Breast epithelium (tissue), 4 donors: ENCODE data around the gene ENKUR. TPM values are rescaled to one million over a fixed set of nuclear protein-coding genes. Genes with fewer than 3 reads are reported as not detected.

Experiments used
- DNase-seq, 2 donors: peaks; one replicate each; pipeline ENCODE4 v3.0.0-alpha.2; 2019; ENCODE audit warnings: low spot score in 2 of 2
- H3K27ac ChIP-seq, 2 donors: fragments of 200-600 bp; sonication (generic) in 1 of 2; one replicate each; pipeline ENCODE4 v1.5.1; 2016 to 2019; ENCODE audit warnings: mild to moderate bottlenecking in 1 of 2
- H3K27me3 ChIP-seq, 2 donors: fragments of 200-600 bp; sonication (generic) in 1 of 2; one replicate each; pipeline versions ENCODE4 v1.5.1 to v1.6.0; 2017 to 2019; ENCODE audit warnings: control low read depth in 1 of 2, mild to moderate bottlenecking in 1 of 2
- H3K36me3 ChIP-seq: fragments of 200-600 bp; one replicate; pipeline ENCODE4 v1.5.1; 2019
- H3K4me1 ChIP-seq, 2 donors: fragments of 200-600 bp; sonication (generic); one replicate each; pipeline ENCODE4 v1.5.1; 2016 to 2019; ENCODE audit warnings: control low read depth in 1 of 2
- H3K4me3 ChIP-seq, 3 donors: fragments of 200-600 bp; sonication (generic); 1 replicate in 2 of 3; 2 replicates in 1 of 3; pipeline ENCODE4 v1.5.1; 2016 to 2019; ENCODE audit warnings: mild to moderate bottlenecking in 3 of 3, moderate library complexity in 2 of 3
- H3K9me3 ChIP-seq, 2 donors: fragments of 200-600 bp; sonication (generic) in 1 of 2; one replicate each; pipeline ENCODE4 v1.5.1; 2016 to 2019; ENCODE audit warnings: control low read depth in 1 of 2
- POLR2A ChIP-seq: fragments of 450-650 bp; IDR thresholded peaks from one replicate; pipeline ENCODE4 v1.6.1; 2016; ENCODE audit warnings: antibody characterized with exemption, mild to moderate bottlenecking, moderate library complexity
- POLR2AphosphoS5 ChIP-seq, 3 donors: sonication (generic); formaldehyde crosslinking; IDR thresholded peaks; one replicate each; pipeline ENCODE4 v1.6.1; 2017; ENCODE audit warnings: antibody characterized with exemption in 3 of 3
- intact Hi-C: fragments of 100-400 bp; cut with DNase I; formaldehyde crosslinking; loops from one replicate; pipeline ENCODE4 v1.15.1; 2023; ENCODE audit warnings: low total_unique reads
- total RNA-seq, 3 donors: library from RNA; depleted of rRNA; stranded (reverse); fragments of >200 nt; gene quantifications; one replicate each; pipeline ENCODE4 v1.1.0, GENCODE V29; 2016
- TF ChIP-seq, protein P1 (sequence below), 3 donors: fragments of 450-650 bp; IDR thresholded peaks; one replicate each; pipeline ENCODE4 v1.5.1; 2016 to 2017; ENCODE audit warnings: antibody characterized with exemption in 3 of 3, mild to moderate bottlenecking in 3 of 3, moderate library complexity in 3 of 3

The ENKUR gene
- total RNA-seq, 3 donors from 2014 or later: not detected

DNA sequence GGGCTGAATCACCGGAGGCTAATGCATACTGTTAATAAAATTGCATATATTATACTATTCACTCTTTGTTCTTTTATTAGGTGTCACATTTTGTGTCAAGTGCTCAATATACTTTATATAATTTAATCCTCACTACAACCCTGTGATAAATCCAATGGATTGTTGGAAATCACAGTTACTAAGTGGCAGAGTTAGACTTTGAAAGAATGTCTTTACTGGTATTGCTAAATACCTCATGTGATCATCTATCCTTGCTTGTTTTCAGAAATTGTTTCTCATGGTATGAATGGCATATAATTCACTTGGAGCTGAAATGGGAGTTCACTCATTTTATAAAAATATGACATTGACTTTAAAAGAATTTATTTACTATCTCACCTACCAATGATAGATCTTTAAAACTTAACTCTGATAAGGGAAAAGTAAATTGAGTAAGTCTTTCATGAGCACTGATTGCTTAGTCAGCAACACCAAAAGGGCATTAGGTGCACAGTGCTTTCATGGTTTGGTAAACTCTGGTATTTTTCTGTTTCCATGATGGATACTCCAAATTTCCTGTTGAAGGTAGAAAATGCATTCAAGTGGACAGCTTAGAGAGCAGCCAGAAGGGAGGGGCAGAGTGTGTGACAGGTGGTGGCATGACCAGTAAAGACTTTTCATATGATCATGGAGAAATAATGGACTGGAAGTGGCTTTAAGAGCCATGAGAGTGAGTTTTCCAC lies 22.6 kb downstream of the ENKUR start:
- intact Hi-C loops: no loop called here
- no peaks in the 10 kb centered on the region for H3K36me3 ChIP-seq
- H3K9me3 ChIP-seq: no peaks in the 10 kb centered on the region
- no peak overlapping the region for H3K27ac ChIP-seq
- no peak overlapping the region for H3K4me3 ChIP-seq
- DNase-seq: no peak
- TF ChIP-seq POLR2AphosphoS5 (IDR thresholded peaks at IDR 0.05) (no peak), POLR2A (no peak)
- TF ChIP-seq, protein P1, sequence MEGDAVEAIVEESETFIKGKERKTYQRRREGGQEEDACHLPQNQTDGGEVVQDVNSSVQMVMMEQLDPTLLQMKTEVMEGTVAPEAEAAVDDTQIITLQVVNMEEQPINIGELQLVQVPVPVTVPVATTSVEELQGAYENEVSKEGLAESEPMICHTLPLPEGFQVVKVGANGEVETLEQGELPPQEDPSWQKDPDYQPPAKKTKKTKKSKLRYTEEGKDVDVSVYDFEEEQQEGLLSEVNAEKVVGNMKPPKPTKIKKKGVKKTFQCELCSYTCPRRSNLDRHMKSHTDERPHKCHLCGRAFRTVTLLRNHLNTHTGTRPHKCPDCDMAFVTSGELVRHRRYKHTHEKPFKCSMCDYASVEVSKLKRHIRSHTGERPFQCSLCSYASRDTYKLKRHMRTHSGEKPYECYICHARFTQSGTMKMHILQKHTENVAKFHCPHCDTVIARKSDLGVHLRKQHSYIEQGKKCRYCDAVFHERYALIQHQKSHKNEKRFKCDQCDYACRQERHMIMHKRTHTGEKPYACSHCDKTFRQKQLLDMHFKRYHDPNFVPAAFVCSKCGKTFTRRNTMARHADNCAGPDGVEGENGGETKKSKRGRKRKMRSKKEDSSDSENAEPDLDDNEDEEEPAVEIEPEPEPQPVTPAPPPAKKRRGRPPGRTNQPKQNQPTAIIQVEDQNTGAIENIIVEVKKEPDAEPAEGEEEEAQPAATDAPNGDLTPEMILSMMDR (IDR thresholded peaks at IDR 0.05): no peak
- no peaks in the 10 kb centered on the region for H3K4me1 ChIP-seq
- H3K27me3 ChIP-seq: no peaks in the 10 kb centered on the region

DNA sequence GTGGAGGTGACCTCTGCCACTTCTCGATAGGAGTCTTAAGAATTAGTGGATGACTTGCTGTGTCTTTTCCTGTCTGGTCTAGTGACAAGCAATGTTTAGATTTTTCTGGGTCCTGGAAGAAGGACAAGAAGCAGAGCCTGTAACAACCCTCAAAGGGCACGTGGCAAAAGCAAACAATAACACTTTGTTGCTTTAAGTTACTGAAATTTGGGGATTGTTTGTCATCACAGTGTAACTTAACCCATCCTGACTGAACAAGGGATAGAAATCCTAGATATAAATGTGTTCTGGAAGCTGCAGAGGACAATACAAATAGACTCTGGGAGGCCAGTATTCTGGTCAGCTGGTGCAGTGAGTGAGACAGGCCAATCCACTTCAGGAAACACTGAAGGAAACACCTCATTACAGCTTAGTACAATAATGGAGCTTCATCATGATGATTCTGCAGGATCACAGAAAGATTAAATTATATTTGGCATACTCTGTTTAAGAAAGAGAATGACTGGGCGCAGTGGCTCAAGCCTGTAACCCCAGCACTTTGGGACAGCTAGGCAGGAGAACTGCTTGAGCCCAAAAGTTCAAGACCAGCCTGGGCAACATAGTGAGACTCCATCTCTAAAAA lies 23.3 kb downstream of the ENKUR start:
- Histone ChIP-seq H3K9me3 (no peaks in the 10 kb centered on the region), H3K36me3 (no peaks in the 10 kb centered on the region), H3K4me1 (no peaks in the 10 kb centered on the region), H3K27ac (no peak overlapping the region), H3K27me3 (no peaks in the 10 kb centered on the region), H3K4me3 (no peak overlapping the region)
- intact Hi-C loops: no loop called here
- DNase-seq: no peak
- no peak for TF ChIP-seq POLR2AphosphoS5 (IDR thresholded peaks at IDR 0.05)
- TF ChIP-seq, protein P1 (IDR thresholded peaks at IDR 0.05): no peak
- TF ChIP-seq POLR2A: no peak

DNA sequence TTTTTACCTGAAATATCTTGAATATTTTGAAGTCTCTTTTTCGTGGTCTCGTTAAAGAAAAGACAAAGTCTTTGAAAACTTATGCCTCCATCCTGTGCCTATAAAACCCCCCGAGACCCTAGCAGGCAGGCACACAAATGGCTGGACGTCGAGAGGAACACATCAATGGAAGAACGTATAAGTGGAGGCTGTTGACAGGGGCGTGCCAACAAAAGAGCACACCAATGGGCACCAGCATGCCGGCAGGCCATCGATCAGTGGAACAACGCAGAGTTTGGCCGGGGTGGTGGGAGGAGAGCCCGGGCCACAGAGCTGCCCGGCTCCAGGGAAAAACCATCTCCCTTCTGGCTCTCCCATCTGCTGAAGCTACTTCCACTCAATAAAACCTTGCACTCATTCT lies 24.7 kb downstream of the ENKUR start:
- Histone ChIP-seq H3K4me1 (no peaks in the 10 kb centered on the region), H3K9me3 (no peaks in the 10 kb centered on the region), H3K36me3 (no peaks in the 10 kb centered on the region), H3K27me3 (no peaks in the 10 kb centered on the region), H3K27ac (no peak overlapping the region), H3K4me3 (no peak overlapping the region)
- intact Hi-C loops: no loop called here
- DNase-seq: no peak
- TF ChIP-seq, protein P1 (IDR thresholded peaks at IDR 0.05): no peak
- TF ChIP-seq POLR2AphosphoS5 (IDR thresholded peaks at IDR 0.05) (no peak), POLR2A (no peak)

DNA sequence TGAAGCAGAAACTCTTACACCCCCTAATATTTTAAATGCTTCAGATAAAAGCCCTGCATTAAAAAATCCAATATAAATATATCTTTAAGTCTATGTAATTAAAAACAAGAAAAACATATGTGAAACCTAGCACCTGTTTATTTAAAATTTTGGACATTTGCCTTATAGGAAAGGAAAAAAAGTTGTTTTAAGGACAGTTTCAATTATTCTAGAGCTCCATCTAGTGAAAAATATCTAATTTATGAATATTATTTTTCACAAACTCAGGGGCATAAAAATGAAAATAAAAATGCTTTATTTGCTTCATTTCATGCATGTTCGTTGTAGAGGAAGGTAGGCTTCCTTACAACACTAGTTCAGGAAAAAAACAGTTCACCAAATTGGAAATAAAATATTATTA lies 26.1 kb downstream of the ENKUR start:
- Histone ChIP-seq H3K36me3 (no peaks in the 10 kb centered on the region), H3K4me3 (no peak overlapping the region), H3K4me1 (no peaks in the 10 kb centered on the region), H3K9me3 (no peaks in the 10 kb centered on the region), H3K27me3 (no peaks in the 10 kb centered on the region), H3K27ac (no peak overlapping the region)
- no peak for DNase-seq
- TF ChIP-seq POLR2A (no peak), POLR2AphosphoS5 (IDR thresholded peaks at IDR 0.05) (no peak)
- TF ChIP-seq, protein P1 (IDR thresholded peaks at IDR 0.05): no peak
- intact Hi-C loops: no loop called here

DNA sequence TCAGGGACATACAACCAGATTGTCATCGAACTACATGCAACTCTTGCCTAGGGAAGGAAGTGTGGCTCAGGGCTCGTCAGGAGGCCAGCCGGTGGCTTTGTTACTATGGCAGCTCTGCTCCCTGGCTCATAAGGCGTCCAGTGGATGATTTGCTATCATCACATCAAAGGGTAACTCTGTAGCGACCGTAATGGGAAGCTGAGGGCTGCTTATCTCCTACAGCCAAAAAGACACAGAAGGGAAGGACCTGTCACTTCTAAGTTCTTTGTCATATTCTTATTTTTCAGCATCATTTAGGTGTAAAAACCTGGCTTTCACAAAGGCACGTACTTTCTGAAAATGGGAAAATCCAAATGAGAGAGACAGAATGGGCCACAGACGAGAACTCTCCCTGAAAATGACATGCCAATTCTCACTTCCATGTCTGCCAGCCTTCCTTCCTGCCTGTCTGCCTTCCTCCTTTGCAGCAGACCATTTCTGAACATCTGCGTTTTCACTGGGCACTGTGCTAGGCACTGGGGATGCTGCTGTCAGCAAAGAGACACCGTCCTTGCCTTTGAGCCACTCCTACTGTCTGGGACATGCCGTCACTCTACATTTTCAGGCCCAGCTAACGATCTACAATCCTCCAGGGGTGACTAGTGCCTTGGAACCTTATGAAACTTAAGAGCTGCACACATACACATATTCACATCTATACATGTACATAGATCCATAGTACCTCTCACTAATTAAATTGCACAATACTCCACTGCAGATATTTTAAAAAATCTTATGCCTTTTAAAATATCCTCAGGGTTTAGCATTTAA lies 26.9 kb downstream of the ENKUR start:
- Histone ChIP-seq H3K9me3 (no peaks in the 10 kb centered on the region), H3K27ac (no peak overlapping the region), H3K36me3 (no peaks in the 10 kb centered on the region), H3K27me3 (no peaks in the 10 kb centered on the region), H3K4me3 (no peak overlapping the region), H3K4me1 (no peaks in the 10 kb centered on the region)
- intact Hi-C loops: no loop called here
- TF ChIP-seq, protein P1 (IDR thresholded peaks at IDR 0.05): no peak
- TF ChIP-seq POLR2A: no peak
- TF ChIP-seq POLR2AphosphoS5 (IDR thresholded peaks at IDR 0.05): no peak
- DNase-seq: no peak
